ENCODE data around the gene ADPRM. TPM values are rescaled to one million over a fixed set of nuclear protein-coding genes. Genes with fewer than 3 reads are reported as not detected.

ADPRM gene
- total and polyA plus RNA-seq, 4 donors = 3.7 to 10.8 (median 6.7) TPM

DNA sequence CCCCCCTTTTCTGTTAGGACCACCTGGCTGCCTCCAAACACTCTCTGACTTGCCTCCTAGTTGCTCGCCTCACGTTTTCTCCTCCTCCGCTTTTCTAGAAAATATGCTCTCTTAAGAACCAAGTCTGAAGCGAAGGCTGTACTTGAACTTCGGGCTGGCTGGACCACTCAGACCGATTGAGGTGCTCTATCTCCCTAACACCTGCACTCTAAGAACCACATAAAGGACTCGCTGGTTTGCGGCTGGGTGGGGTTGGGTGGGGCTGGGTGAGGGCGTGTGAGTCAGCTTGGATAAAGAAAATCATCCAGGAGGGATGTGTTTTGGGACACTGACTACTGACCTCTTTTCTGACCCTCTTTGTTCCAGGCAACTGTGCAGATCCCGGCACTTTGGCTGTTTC lies 55.3 kb downstream of the ADPRM start:
- 89% methylated on average over 10 of the region's 10 CpGs for WGBS
- Histone ChIP-seq H3K36me3 (ENCODE audit: control insufficient read depth in 4 of 4, insufficient read depth in 3 of 4, low read depth in 1 of 4, low read length in 3 of 4) (peaks cover 0 to 3% (median 0%) of the 10 kb centered on the region in 4 donors), H3K27ac (ENCODE audit: low read depth in 1 of 2, low read length in 2 of 2) (no peak overlapping the region), H3K9me3 (ENCODE audit: control insufficient read depth in 4 of 4, low read length in 3 of 4) (no peaks in the 10 kb centered on the region), H3K9ac (ENCODE audit: low read depth in 1 of 2, low read length in 2 of 2) (no peak overlapping the region), H3K27me3 (ENCODE audit: control insufficient read depth in 4 of 4, insufficient read depth in 4 of 4, low read length in 3 of 4) (no peaks in the 10 kb centered on the region), H3K4me1 (ENCODE audit: control insufficient read depth in 4 of 4, insufficient read depth in 4 of 4, low read length in 3 of 4) (peaks cover 12 to 43% (median 27%) of the 10 kb centered on the region in 4 donors), H3K4me3 (ENCODE audit: low read depth in 1 of 3, low read length in 3 of 3) (no peak overlapping the region)
- no peak for DNase-seq (ENCODE audit: low spot score)
- TF ChIP-seq, protein P1, sequence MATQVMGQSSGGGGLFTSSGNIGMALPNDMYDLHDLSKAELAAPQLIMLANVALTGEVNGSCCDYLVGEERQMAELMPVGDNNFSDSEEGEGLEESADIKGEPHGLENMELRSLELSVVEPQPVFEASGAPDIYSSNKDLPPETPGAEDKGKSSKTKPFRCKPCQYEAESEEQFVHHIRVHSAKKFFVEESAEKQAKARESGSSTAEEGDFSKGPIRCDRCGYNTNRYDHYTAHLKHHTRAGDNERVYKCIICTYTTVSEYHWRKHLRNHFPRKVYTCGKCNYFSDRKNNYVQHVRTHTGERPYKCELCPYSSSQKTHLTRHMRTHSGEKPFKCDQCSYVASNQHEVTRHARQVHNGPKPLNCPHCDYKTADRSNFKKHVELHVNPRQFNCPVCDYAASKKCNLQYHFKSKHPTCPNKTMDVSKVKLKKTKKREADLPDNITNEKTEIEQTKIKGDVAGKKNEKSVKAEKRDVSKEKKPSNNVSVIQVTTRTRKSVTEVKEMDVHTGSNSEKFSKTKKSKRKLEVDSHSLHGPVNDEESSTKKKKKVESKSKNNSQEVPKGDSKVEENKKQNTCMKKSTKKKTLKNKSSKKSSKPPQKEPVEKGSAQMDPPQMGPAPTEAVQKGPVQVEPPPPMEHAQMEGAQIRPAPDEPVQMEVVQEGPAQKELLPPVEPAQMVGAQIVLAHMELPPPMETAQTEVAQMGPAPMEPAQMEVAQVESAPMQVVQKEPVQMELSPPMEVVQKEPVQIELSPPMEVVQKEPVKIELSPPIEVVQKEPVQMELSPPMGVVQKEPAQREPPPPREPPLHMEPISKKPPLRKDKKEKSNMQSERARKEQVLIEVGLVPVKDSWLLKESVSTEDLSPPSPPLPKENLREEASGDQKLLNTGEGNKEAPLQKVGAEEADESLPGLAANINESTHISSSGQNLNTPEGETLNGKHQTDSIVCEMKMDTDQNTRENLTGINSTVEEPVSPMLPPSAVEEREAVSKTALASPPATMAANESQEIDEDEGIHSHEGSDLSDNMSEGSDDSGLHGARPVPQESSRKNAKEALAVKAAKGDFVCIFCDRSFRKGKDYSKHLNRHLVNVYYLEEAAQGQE (IDR thresholded peaks at IDR 0.05) = no peak
- no peak for TF ChIP-seq FOXA2 (IDR thresholded peaks at IDR 0.05)

DNA sequence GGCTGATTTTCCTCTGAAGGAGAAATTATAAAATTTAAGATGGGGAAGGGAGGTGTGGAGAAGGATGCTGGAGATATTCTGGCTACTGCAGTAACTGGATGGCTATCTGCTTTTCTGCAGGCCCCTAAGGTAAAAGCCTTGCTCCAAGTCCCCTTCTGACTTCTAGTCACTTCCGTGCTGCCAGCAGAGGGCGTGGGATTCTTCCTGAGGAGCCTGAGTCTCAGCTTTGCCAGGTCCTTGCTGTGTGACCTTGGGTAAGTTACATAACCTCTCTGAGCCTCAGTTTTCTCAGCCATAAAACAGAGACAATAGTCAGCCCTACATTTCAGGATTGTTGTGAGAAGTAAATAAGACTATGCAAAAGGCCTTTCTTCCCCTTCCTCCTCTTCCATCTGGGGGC lies 56.7 kb downstream of the ADPRM start:
- no peak overlapping the region for H3K4me3 ChIP-seq (ENCODE audit: low read depth in 1 of 3, low read length in 3 of 3)
- TF ChIP-seq JUND (IDR thresholded peaks at IDR 0.05) (no peak), EGR1 (IDR thresholded peaks at IDR 0.05; ENCODE audit: low read depth in 2 of 2) (no peak), FOXA1 (IDR thresholded peaks at IDR 0.05) (no peak), YY1 (IDR thresholded peaks at IDR 0.05) (no peak), RAD21 (IDR thresholded peaks at IDR 0.05) (peak; percentile 56 to 77), SP1 (IDR thresholded peaks at IDR 0.05) (no peak), HNF4G (IDR thresholded peaks at IDR 0.05) (no peak), NR2F2 (IDR thresholded peaks at IDR 0.05) (no peak), FOXA2 (IDR thresholded peaks at IDR 0.05) (no peak), GABPA (IDR thresholded peaks at IDR 0.05 in 1 of 2, conservative IDR thresholded peaks at IDR 0.05 in 1 of 2) (no peak), HNF4A (conservative IDR thresholded peaks at IDR 0.05) (no peak)
- TF ChIP-seq, protein P2, sequence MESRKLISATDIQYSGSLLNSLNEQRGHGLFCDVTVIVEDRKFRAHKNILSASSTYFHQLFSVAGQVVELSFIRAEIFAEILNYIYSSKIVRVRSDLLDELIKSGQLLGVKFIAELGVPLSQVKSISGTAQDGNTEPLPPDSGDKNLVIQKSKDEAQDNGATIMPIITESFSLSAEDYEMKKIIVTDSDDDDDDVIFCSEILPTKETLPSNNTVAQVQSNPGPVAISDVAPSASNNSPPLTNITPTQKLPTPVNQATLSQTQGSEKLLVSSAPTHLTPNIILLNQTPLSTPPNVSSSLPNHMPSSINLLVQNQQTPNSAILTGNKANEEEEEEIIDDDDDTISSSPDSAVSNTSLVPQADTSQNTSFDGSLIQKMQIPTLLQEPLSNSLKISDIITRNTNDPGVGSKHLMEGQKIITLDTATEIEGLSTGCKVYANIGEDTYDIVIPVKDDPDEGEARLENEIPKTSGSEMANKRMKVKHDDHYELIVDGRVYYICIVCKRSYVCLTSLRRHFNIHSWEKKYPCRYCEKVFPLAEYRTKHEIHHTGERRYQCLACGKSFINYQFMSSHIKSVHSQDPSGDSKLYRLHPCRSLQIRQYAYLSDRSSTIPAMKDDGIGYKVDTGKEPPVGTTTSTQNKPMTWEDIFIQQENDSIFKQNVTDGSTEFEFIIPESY (IDR thresholded peaks at IDR 0.05) = no peak
- TF ChIP-seq, protein P3, sequence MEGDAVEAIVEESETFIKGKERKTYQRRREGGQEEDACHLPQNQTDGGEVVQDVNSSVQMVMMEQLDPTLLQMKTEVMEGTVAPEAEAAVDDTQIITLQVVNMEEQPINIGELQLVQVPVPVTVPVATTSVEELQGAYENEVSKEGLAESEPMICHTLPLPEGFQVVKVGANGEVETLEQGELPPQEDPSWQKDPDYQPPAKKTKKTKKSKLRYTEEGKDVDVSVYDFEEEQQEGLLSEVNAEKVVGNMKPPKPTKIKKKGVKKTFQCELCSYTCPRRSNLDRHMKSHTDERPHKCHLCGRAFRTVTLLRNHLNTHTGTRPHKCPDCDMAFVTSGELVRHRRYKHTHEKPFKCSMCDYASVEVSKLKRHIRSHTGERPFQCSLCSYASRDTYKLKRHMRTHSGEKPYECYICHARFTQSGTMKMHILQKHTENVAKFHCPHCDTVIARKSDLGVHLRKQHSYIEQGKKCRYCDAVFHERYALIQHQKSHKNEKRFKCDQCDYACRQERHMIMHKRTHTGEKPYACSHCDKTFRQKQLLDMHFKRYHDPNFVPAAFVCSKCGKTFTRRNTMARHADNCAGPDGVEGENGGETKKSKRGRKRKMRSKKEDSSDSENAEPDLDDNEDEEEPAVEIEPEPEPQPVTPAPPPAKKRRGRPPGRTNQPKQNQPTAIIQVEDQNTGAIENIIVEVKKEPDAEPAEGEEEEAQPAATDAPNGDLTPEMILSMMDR (IDR thresholded peaks at IDR 0.05; ENCODE audit: low read depth, low read length, missing input control) = peak; percentile 28
- TF ChIP-seq, protein P4, sequence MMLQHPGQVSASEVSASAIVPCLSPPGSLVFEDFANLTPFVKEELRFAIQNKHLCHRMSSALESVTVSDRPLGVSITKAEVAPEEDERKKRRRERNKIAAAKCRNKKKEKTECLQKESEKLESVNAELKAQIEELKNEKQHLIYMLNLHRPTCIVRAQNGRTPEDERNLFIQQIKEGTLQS (IDR thresholded peaks at IDR 0.05) = no peak
- TF ChIP-seq, protein P1 (IDR thresholded peaks at IDR 0.05) = no peak
- TF ChIP-seq, protein P5, sequence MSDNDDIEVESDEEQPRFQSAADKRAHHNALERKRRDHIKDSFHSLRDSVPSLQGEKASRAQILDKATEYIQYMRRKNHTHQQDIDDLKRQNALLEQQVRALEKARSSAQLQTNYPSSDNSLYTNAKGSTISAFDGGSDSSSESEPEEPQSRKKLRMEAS (IDR thresholded peaks at IDR 0.05) = no peak
- H3K9me3 ChIP-seq (ENCODE audit: control insufficient read depth in 4 of 4, low read length in 3 of 4) = no peaks in the 10 kb centered on the region
- H3K9ac ChIP-seq (ENCODE audit: low read depth in 1 of 2, low read length in 2 of 2) = no peak overlapping the region
- H3K4me1 ChIP-seq (ENCODE audit: control insufficient read depth in 4 of 4, insufficient read depth in 4 of 4, low read length in 3 of 4) = peaks cover 15 to 54% (median 34%) of the 10 kb centered on the region in 4 donors
- 61% methylated on average over 2 of the region's 2 CpGs for WGBS
- H3K36me3 ChIP-seq (ENCODE audit: control insufficient read depth in 4 of 4, insufficient read depth in 3 of 4, low read depth in 1 of 4, low read length in 3 of 4) = peaks cover 0 to 3% (median 0%) of the 10 kb centered on the region in 4 donors
- H3K27me3 ChIP-seq (ENCODE audit: control insufficient read depth in 4 of 4, insufficient read depth in 4 of 4, low read length in 3 of 4) = no peaks in the 10 kb centered on the region
- no peak for DNase-seq (ENCODE audit: low spot score)
- H3K27ac ChIP-seq (ENCODE audit: low read depth in 1 of 2, low read length in 2 of 2) = no peak overlapping the region

Measured in liver (tissue), 9 donors.